PFSK-1 (cell line): ENCODE data around the gene CCAR1.

Source experiments
- FOXP2 ChIP-seq: optimal IDR thresholded peaks from 2 replicates; pipeline ENCODE3; 2011; ENCODE audit warnings: borderline replicate concordance, control low read depth, inconsistent platforms; ENCODE audit not compliant: insufficient read depth; ENCODE audit errors: extremely low read length, extremely low read depth
- POLR2AphosphoS5 ChIP-seq: IDR thresholded peaks from 2 replicates; pipeline ENCODE4 v1.6.1; 2012; ENCODE audit warnings: low read depth, mild to moderate bottlenecking, control low read depth, low read length, moderate library complexity
- REST ChIP-seq, 2 experiments: IDR thresholded peaks; 2 replicates each; pipeline versions ENCODE4 v1.6.1 to v1.8.0; 2011 to 2012; ENCODE audit warnings: low read depth in 2 of 2, low read length in 2 of 2, control low read depth in 1 of 2, inconsistent platforms in 1 of 2, mild to moderate bottlenecking in 1 of 2, moderate library complexity in 1 of 2; ENCODE audit not compliant: insufficient read depth in 1 of 2
- SIN3A ChIP-seq: IDR thresholded peaks from 2 replicates; pipeline ENCODE4 v1.6.1; 2012; ENCODE audit warnings: mild to moderate bottlenecking, low read length, moderate library complexity, borderline replicate concordance; ENCODE audit not compliant: insufficient read depth
- TAF1 ChIP-seq: IDR thresholded peaks from 2 replicates; pipeline ENCODE4 v1.6.1; 2012; ENCODE audit warnings: low read length, control low read depth, borderline replicate concordance; ENCODE audit not compliant: insufficient read depth

The CCAR1 gene

GRCh38 chr10:68837626-68838322, 116.7 kb downstream of the CCAR1 start:
- TF ChIP-seq FOXP2 (no peak), POLR2AphosphoS5 (no peak), TAF1 (no peak), SIN3A (no peak), REST (IDR thresholded peaks at IDR 0.05; ENCODE audit: insufficient read depth in 1 of 2, low read depth in 2 of 2, low read length in 2 of 2) (no peak)
